Colonic mucosa (tissue), 4 donors: ENCODE data around the gene GNAI2. TPM values are rescaled to one million over a fixed set of nuclear protein-coding genes. Genes with fewer than 3 reads are reported as not detected.

Experiments
- DNase-seq: peaks from one replicate; pipeline ENCODE4 v3.0.0-alpha.2; 2020
- H3K27ac ChIP-seq: fragments of 200-600 bp; one replicate; pipeline ENCODE4 v1.8.0; 2021
- H3K27me3 ChIP-seq: fragments of 200-600 bp; one replicate; pipeline ENCODE4 v1.8.0; 2021
- H3K36me3 ChIP-seq: fragments of 200-600 bp; one replicate; pipeline ENCODE4 v1.8.0; 2021
- H3K4me1 ChIP-seq: fragments of 200-600 bp; one replicate; pipeline ENCODE4 v1.8.0; 2021; ENCODE audit warnings: mild to moderate bottlenecking
- H3K4me3 ChIP-seq: fragments of 200-600 bp; one replicate; pipeline ENCODE4 v1.8.0; 2021
- H3K9ac ChIP-seq, 2 donors: one replicate each; pipeline ENCODE4 v1.7.0; 2013; ENCODE audit warnings: control low read depth in 2 of 2, low read depth in 2 of 2, low read length in 2 of 2
- H3K9me3 ChIP-seq: fragments of 200-600 bp; one replicate; pipeline ENCODE4 v1.8.0; 2021
- intact Hi-C: fragments of 100-400 bp; cut with DNase I; formaldehyde crosslinking; loops from one replicate; pipeline ENCODE4 v1.14.1; 2022
- total RNA-seq, 2 donors: library from RNA; stranded (reverse); fragmentation: NEBNext Ultra II Directional in 1 of 2; extraction: Animal tissue kit (Norgen Biotek cat#: 25700) in 1 of 2; gene quantifications; one replicate each; pipeline ENCODE4 v1.2.1, GENCODE V29; 2021
- TF ChIP-seq, protein P1 (sequence below): fragments of 200-600 bp; IDR thresholded peaks from one replicate; pipeline ENCODE4 v1.8.0; 2022; ENCODE audit warnings: antibody characterized with exemption, mild to moderate bottlenecking
- donor health status: healthy.
- donor health status: DM: no; HTN: no; CAD: no.
- donor health status: DM: no; HTN: no; CAD: no.

Gene GNAI2
- total RNA-seq, 2 donors from 2014 or later: 48.7 to 77.4 TPM

DNA sequence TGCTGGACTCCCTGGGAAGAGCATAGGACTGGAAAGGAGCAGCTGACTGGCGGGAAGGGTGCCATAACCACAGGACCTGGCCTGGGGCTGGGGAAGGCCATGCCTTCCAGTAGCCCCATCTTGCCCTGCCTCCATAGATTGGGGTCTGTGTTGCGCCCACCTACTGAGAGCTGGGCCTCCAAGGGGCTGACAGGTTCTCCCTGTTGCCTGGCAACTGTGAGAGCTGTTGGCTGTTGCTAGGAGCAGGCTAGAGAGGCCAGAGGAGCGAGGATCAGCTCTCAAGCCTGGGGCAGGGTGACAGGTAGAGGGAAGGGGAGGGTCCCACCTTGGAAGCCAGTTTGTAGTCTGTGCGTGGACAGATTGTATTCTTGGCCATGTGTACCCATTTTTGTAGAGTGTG, 2.8 kb upstream of the GNAI2 start:
- Histone ChIP-seq H3K4me1 (peaks cover 9% of the 10 kb centered on the region), H3K9me3 (no peaks in the 10 kb centered on the region)

DNA sequence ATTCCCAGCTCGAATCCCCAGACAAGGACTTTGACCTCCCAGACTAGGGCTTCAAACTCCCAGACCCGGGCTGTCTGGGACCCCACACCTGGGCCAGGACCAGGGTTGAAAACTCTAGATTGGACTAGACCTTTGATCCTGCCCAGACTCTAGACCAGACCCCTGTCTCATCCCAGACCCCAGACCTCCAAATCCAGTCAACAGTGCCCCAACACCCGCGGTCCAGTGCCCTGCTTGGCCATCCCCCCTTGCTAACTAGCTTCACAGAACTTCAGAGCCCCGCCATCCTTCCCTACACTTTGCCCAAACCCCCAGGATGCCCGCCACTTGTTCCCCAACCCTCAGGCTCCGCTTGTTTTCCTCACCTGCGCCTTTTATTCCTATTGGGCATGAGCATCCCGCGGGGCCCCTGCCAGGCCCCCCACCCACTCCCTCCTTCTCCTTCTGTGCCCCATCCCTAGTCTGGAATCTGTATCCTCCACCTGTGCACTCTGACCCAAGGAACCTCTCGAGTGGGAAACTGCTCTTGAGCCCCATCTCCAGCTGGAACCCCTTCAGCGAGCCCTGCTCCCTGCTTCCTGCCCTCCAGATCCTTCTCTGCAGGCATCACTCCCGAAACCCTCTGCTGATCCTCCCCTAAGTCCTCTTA, 604 bp downstream of the GNAI2 start:
- TF ChIP-seq, protein P1, sequence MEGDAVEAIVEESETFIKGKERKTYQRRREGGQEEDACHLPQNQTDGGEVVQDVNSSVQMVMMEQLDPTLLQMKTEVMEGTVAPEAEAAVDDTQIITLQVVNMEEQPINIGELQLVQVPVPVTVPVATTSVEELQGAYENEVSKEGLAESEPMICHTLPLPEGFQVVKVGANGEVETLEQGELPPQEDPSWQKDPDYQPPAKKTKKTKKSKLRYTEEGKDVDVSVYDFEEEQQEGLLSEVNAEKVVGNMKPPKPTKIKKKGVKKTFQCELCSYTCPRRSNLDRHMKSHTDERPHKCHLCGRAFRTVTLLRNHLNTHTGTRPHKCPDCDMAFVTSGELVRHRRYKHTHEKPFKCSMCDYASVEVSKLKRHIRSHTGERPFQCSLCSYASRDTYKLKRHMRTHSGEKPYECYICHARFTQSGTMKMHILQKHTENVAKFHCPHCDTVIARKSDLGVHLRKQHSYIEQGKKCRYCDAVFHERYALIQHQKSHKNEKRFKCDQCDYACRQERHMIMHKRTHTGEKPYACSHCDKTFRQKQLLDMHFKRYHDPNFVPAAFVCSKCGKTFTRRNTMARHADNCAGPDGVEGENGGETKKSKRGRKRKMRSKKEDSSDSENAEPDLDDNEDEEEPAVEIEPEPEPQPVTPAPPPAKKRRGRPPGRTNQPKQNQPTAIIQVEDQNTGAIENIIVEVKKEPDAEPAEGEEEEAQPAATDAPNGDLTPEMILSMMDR: no peak
- intact Hi-C loops: no loop called here
- H3K4me3 ChIP-seq: peak overlapping the region; percentile 52
- H3K9ac ChIP-seq: peak overlapping the region; percentile 58 to 89
- H3K4me1 ChIP-seq: peaks cover 31% of the 10 kb centered on the region
- peak overlapping the region; percentile 82 for H3K27ac ChIP-seq
- H3K9me3 ChIP-seq: no peaks in the 10 kb centered on the region
- no peaks in the 10 kb centered on the region for H3K27me3 ChIP-seq
- no peak for DNase-seq
- H3K36me3 ChIP-seq: no peaks in the 10 kb centered on the region

More for the DNA sequence above, 2.8 kb upstream of the GNAI2 start:
- DNase-seq: no peak
- Histone ChIP-seq H3K27me3 (no peaks in the 10 kb centered on the region), H3K27ac (no peak overlapping the region), H3K9ac (peak overlapping the region in 1 of 2 donors; percentile 44), H3K4me3 (no peak overlapping the region), H3K36me3 (no peaks in the 10 kb centered on the region)
- intact Hi-C loops: no loop called here
- TF ChIP-seq, protein P1: no peak

DNA sequence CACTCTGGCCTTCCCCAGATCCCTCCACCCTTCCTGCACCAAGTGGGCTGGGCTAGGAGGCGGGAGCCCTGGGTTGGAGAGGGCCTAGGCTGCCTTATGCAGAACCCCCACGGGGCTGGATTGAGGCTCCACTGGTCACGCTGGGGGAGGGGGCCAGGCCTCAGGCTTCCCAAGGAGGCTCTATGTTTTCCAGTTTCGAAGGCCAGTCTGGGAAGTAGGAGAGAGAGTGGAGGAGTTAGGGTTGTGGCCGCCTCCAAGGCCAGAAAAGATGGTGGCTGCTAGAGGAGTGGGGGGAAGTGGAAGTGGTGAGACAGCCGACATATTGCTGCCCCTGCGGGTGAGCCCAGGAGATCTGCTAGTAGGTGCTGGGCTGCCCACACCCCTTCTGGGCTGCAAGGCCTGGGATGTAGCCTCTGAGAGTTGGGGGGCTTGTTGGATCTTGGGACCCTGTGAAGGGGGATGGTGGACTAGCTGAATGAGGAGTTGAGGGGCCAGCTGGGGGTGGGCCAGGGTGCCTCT, 1.2 kb downstream of the GNAI2 start:
- DNase-seq: no peak
- H3K36me3 ChIP-seq: no peaks in the 10 kb centered on the region
- H3K27ac ChIP-seq: peak overlapping the region; percentile 82
- H3K4me3 ChIP-seq: peak overlapping the region; percentile 52
- H3K4me1 ChIP-seq: peaks cover 31% of the 10 kb centered on the region
- H3K9me3 ChIP-seq: no peaks in the 10 kb centered on the region
- TF ChIP-seq, protein P1: no peak
- H3K9ac ChIP-seq: peak overlapping the region; percentile 58 to 89
- intact Hi-C loops: no loop called here
- no peaks in the 10 kb centered on the region for H3K27me3 ChIP-seq

GRCh38 chr3:50237754-50238548, 1.9 kb downstream of the GNAI2 start:
- TF ChIP-seq, protein P1: no peak
- Histone ChIP-seq H3K4me3 (peak overlapping the region; percentile 52), H3K4me1 (peaks cover 31% of the 10 kb centered on the region)

GRCh38 chr3:50238549-50239026, 2.6 kb downstream of the GNAI2 start:
- H3K4me1 ChIP-seq: peaks cover 31% of the 10 kb centered on the region
- TF ChIP-seq, protein P1: no peak
- no peaks in the 10 kb centered on the region for H3K36me3 ChIP-seq
- no peaks in the 10 kb centered on the region for H3K9me3 ChIP-seq
- peak overlapping the region; percentile 52 for H3K4me3 ChIP-seq
- intact Hi-C loops: no loop called here
- no peaks in the 10 kb centered on the region for H3K27me3 ChIP-seq
- peak overlapping the region; percentile 58 to 89 for H3K9ac ChIP-seq
- H3K27ac ChIP-seq: peak overlapping the region; percentile 82
- peak; percentile 94 for DNase-seq

More at GRCh38 chr3:50237754-50238548, 1.9 kb downstream of the GNAI2 start:
- Histone ChIP-seq H3K9ac (peak overlapping the region; percentile 58 to 89), H3K9me3 (no peaks in the 10 kb centered on the region), H3K27me3 (no peaks in the 10 kb centered on the region), H3K36me3 (no peaks in the 10 kb centered on the region), H3K27ac (peak overlapping the region; percentile 82)
- intact Hi-C loops: no loop called here
- peak; percentile 76 for DNase-seq
